ENCODE data around the gene LRRK1. TPM values are rescaled to one million over a fixed set of nuclear protein-coding genes. Genes with fewer than 3 reads are reported as not detected.

Gene LRRK1
- total and polyA plus RNA-seq, 2 of the 13 experiments (the other 11 are each of a cell fraction or from before 2014, with no cell fraction given), result 0.13 to 1.2 TPM

GRCh38 chr15:101024073-101024695, 105.0 kb downstream of the LRRK1 start:
- POLR2A ChIA-PET, result interaction anchor here (1.2 kb wide), 1 partner anchor 47 kb away, joined by 3 read pairs; no protein-coding TSS in a partner anchor
- no peak for DNase-seq (ENCODE audit: low spot score)
- Histone ChIP-seq H3K79me2 (ENCODE audit: insufficient read depth, low read length) (no peaks in the 10 kb centered on the region), H3K27me3 (ENCODE audit: control insufficient read depth in 1 of 2, insufficient read depth in 2 of 2, low read length in 2 of 2) (peaks cover 12 to 92% of the 10 kb centered on the region in 2 experiments), H3K4me2 (ENCODE audit: low read depth, low read length) (no peak overlapping the region), H3K9ac (ENCODE audit: insufficient read depth, low read depth, low read length) (no peak overlapping the region), H3K4me3 (replicated peaks in 1 of 3; ENCODE audit: insufficient read depth in 1 of 3, low read depth in 2 of 3, low read length in 3 of 3) (no peak overlapping the region), H3K9me3 (ENCODE audit: low read length) (no peaks in the 10 kb centered on the region), H3K4me1 (ENCODE audit: insufficient read depth, low read length) (peaks cover 40% of the 10 kb centered on the region), H3K36me3 (replicated peaks in 1 of 2; ENCODE audit: control insufficient read depth in 1 of 2, insufficient read depth in 2 of 2, low read length in 2 of 2) (no peaks in the 10 kb centered on the region), H3K27ac (ENCODE audit: extremely low read length, insufficient read depth, low read length) (no peak overlapping the region), H2AFZ (ENCODE audit: low read length) (no peak overlapping the region), H4K20me1 (ENCODE audit: insufficient read depth, low read length) (no peaks in the 10 kb centered on the region)
- intact Hi-C loops (cut with micrococcal nuclease; ENCODE audit: unreplicated experiment) (no loop called here), in situ Hi-C loops (cut with HindIII; ENCODE audit: extremely low pct_ligation_motif_present, low pct_unique_long_range_greater_than_20kb) (loop anchor here (25.0 kb wide), 1 partner anchor 362 kb away; no protein-coding TSS in a partner anchor)
- WGBS (ENCODE audit: low lambda C conversion rate), result 67% methylated on average over 5 of the region's 11 CpGs
- TF ChIP-seq HMG20A (CRISPR knock-in tag; IDR thresholded peaks at IDR 0.05; ENCODE audit: borderline replicate concordance) (0 out of 2 replicates have a peak, but pooled peaks have one; percentile 15), FOSL2 (CRISPR knock-in tag; IDR thresholded peaks at IDR 0.05) (0 out of 2 replicates have a peak, but pooled peaks have one; percentile 15), IKZF4 (CRISPR knock-in tag; IDR thresholded peaks at IDR 0.05; ENCODE audit: borderline replicate concordance, low read depth, not compliant biosample characterization) (no peak), ZNF687 (CRISPR knock-in tag; IDR thresholded peaks at IDR 0.05) (peak; percentile 28; the same call in 1 of the 2 replicates), HNF4G (IDR thresholded peaks at IDR 0.05; ENCODE audit: borderline replicate concordance, low read depth, low read length) (no peak), HNF4G (CRISPR knock-in tag; IDR thresholded peaks at IDR 0.05; ENCODE audit: borderline replicate concordance, low read depth) (no peak), GTF2F1 (IDR thresholded peaks at IDR 0.05; ENCODE audit: low read length) (no peak), TEF (CRISPR knock-in tag; IDR thresholded peaks at IDR 0.05) (no peak), NCOA2 (CRISPR knock-in tag; IDR thresholded peaks at IDR 0.05) (peak; percentile 46; the same call in 1 of the 2 replicates)
- BruUV-seq (replicated peaks), result no TSS peak
- CTCF ChIA-PET (ENCODE audit: low intra/inter-chr PET ratio, low total read pairs), result no interaction called here
- no peak for ATAC-seq
- FAIRE-seq, result no peak
